ENCODE data around the gene RAP1GAP2. TPM values are rescaled to one million over a fixed set of nuclear protein-coding genes. Genes with fewer than 3 reads are reported as not detected.
A peak's percentile ranks its signal among the peaks of the same experiment; 100 is the strongest.
"Not testable (repeated sequence)": the region's sequence is repeated elsewhere in the genome, so short reads cannot be mapped to it uniquely, and the experiment has no call there.

RAP1GAP2 gene
- total RNA-seq, 1 donor from 2014 or later = 29.3 TPM

GRCh38 chr17:2889256-2889655 lies 93.0 kb downstream of the RAP1GAP2 start:
- DNase-seq = no peak

GRCh38 chr17:2890778-2891177 lies 94.5 kb downstream of the RAP1GAP2 start:
- DNase-seq = not testable (repeated sequence)

- no peak for DNase-seq
These were observed 96.2 kb downstream of the RAP1GAP2 start for GRCh38 chr17:2892305-2892971.

- no peak for DNase-seq
These were observed 97.2 kb downstream of the RAP1GAP2 start for GRCh38 chr17:2893422-2893914.

GRCh38 chr17:2894782-2895181 lies 98.5 kb downstream of the RAP1GAP2 start:
- no peak for DNase-seq

GRCh38 chr17:2897605-2898004 lies 101.4 kb downstream of the RAP1GAP2 start:
- DNase-seq = no peak

- no peak for DNase-seq
These were observed 102.2 kb downstream of the RAP1GAP2 start for GRCh38 chr17:2898255-2898926.

GRCh38 chr17:2899906-2900305 lies 103.7 kb downstream of the RAP1GAP2 start:
- DNase-seq = no peak

GRCh38 chr17:2900842-2901241 lies 104.6 kb downstream of the RAP1GAP2 start:
- no peak for DNase-seq

GRCh38 chr17:2901582-2901981 lies 105.3 kb downstream of the RAP1GAP2 start:
- DNase-seq = no peak

- no peak for DNase-seq
These were observed 106.3 kb downstream of the RAP1GAP2 start for GRCh38 chr17:2902546-2902945.

- no peak for DNase-seq
These were observed 107.1 kb downstream of the RAP1GAP2 start for GRCh38 chr17:2903193-2903974.

- DNase-seq = peak; percentile 64
These were observed 107.9 kb downstream of the RAP1GAP2 start for GRCh38 chr17:2904135-2904534.

GRCh38 chr17:2905269-2905668 lies 109.0 kb downstream of the RAP1GAP2 start:
- DNase-seq = no peak

GRCh38 chr17:2905696-2906501 lies 109.7 kb downstream of the RAP1GAP2 start:
- peak; percentile 33 for DNase-seq

GRCh38 chr17:2906901-2907300 lies 110.7 kb downstream of the RAP1GAP2 start:
- DNase-seq = no peak

GRCh38 chr17:2909175-2909845 lies 113.1 kb downstream of the RAP1GAP2 start:
- no peak for DNase-seq

- DNase-seq = no peak
These were observed 113.6 kb downstream of the RAP1GAP2 start for GRCh38 chr17:2909846-2910234.

GRCh38 chr17:2911035-2911754 lies 115.0 kb downstream of the RAP1GAP2 start:
- no peak for DNase-seq

- no peak for DNase-seq
These were observed 115.5 kb downstream of the RAP1GAP2 start for GRCh38 chr17:2911755-2912111.

- no peak for DNase-seq
These were observed 116.5 kb downstream of the RAP1GAP2 start for GRCh38 chr17:2912754-2913153.
